BJ (cell line): ENCODE data around the gene ROPN1. TPM values are rescaled to one million over a fixed set of nuclear protein-coding genes. Genes with fewer than 3 reads are reported as not detected.

Experiments
- CTCF ChIA-PET: fragments of 350-600 bp; formaldehyde crosslinking; extraction: SDS; loops from one replicate; lab custom pipeline; 2021; ENCODE audit warnings: antibody characterized with exemption, inconsistent platforms; lab: Yijun Ruan, JAX
- POLR2A ChIA-PET: fragments of 300-600 bp; sonication (Branson Sonifier 250); formaldehyde crosslinking; extraction: SDS; loops from one replicate; lab custom pipeline; 2021; ENCODE audit warnings: antibody characterized with exemption; lab: Charles Lee
- DNase-seq: peaks from one replicate; pipeline ENCODE4 v3.0.0-alpha.2; 2011; ENCODE audit warnings: low read depth
- H3K27me3 ChIP-seq: 2 replicates; pipeline ENCODE4 v1.6.0; 2011; ENCODE audit warnings: low read length; ENCODE audit not compliant: control insufficient read depth, insufficient read depth
- H3K36me3 ChIP-seq: 2 replicates; pipeline ENCODE4 v1.5.1; 2011; ENCODE audit warnings: low read length; ENCODE audit not compliant: control insufficient read depth, insufficient read depth
- H3K4me3 ChIP-seq: 2 replicates; pipeline ENCODE4 v1.5.1; 2011; ENCODE audit warnings: low read depth, mild to moderate bottlenecking, control low read depth, low read length
- CTCF ChIP-seq: IDR thresholded peaks from 2 replicates; pipeline ENCODE4 v1.5.1; 2011; ENCODE audit warnings: low read depth, mild to moderate bottlenecking, control low read depth, inconsistent platforms, low read length, moderate library complexity; ENCODE audit not compliant: insufficient read depth
- polyA plus RNA-seq: library from polyadenylated mRNA; depleted of rRNA; stranded (reverse); fragments of >200 nt; gene quantifications from 2 replicates; pipeline ENCODE4 v1.2.3, GENCODE V29; 2011; rRNA removed

Gene ROPN1
- polyA plus RNA-seq, 1 experiment: not detected

- CTCF ChIA-PET: no interaction called here
- no peak for DNase-seq
- no peaks in the 10 kb centered on the region; the same call in 1 of the 2 replicates for H3K36me3 ChIP-seq
- H3K4me3 ChIP-seq: no peak overlapping the region
- no peaks in the 10 kb centered on the region for H3K27me3 ChIP-seq
- POLR2A ChIA-PET: no interaction called here
- TF ChIP-seq CTCF: no peak
Measured at GRCh38 chr3:123920868-123921267, 71.1 kb downstream of the ROPN1 start.

DNA sequence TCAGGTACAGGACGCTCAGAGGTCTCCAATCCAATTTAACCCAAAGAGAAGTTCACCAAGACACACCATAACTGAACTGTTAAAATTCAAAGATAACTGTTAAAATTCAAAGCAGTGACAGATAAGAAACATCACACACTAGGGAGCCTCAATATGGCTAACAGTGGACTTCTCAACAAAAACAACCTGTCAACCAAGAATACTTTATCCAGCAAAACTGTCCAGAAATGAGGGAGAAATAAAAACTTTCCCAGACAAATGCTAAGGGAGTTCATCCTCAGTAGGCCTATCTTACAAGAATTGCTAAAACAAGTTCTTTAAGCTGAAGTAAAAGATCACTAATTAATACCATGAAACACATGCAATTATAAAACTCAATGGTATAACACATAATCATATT, 71.5 kb downstream of the ROPN1 start:
- no peak overlapping the region for H3K4me3 ChIP-seq
- ChIA-PET CTCF (no interaction called here), POLR2A (no interaction called here)
- no peak for DNase-seq
- no peaks in the 10 kb centered on the region; the same call in 1 of the 2 replicates for H3K36me3 ChIP-seq
- H3K27me3 ChIP-seq: no peaks in the 10 kb centered on the region
- TF ChIP-seq CTCF: no peak

DNA sequence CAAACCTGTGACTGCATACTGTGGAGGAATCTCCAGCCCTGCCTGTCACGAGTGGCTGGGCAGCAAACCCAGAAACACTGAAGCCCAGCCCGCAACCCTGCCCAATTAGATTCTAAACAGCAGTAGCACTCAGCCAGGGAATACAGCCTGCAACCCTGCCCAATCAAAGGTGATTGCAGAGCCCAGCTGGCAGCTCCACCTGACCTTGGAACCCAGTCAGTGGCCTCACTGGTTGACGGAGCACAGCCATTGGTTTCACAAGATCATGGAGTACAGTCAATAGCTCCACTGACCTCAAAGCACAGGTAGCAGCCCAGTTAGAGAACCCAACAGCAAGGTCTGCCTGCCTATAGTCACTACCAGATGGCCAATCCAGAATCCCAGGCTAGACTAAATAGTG, 72.6 kb downstream of the ROPN1 start:
- TF ChIP-seq CTCF: no peak
- no peak overlapping the region for H3K4me3 ChIP-seq
- no peaks in the 10 kb centered on the region for H3K27me3 ChIP-seq
- DNase-seq: no peak
- POLR2A ChIA-PET: no interaction called here
- H3K36me3 ChIP-seq: no peaks in the 10 kb centered on the region; the same call in 1 of the 2 replicates
- CTCF ChIA-PET: no interaction called here

Other genes with a start within 250 kb of the ROPN1 start
- 407 and 734 TPM in 2 replicates for gene MYLK, start 107.8 kb downstream of the ROPN1 start, polyA plus RNA-seq
- gene CCDC14, start 30.9 kb downstream of the ROPN1 start, polyA plus RNA-seq: 112 and 122 TPM in 2 replicates
- 7.7 and 10.6 TPM in 2 replicates for gene KALRN, start 41.2 kb upstream of the ROPN1 start, polyA plus RNA-seq